ENCODE results near the gene ATF7IP.
A peak's percentile ranks its signal among the peaks of the same experiment; 100 is the strongest.

ATF7IP gene

GRCh38 chr12:14356147-14356546 lies 9.3 kb upstream of the ATF7IP start:
- peaks cover 62% of the 10 kb centered on the region for H3K9me3 Mint-ChIP-seq
- DNase-seq: no peak
- H3K27me3 Mint-ChIP-seq (ENCODE audit: low read depth, poor library complexity): peaks cover 4% of the 10 kb centered on the region
- H3K27ac Mint-ChIP-seq: no peak overlapping the region
- H3K4me3 Mint-ChIP-seq: no peak overlapping the region
- H3K36me3 Mint-ChIP-seq (ENCODE audit: low read depth): peaks cover 23% of the 10 kb centered on the region
- no peaks in the 10 kb centered on the region for H3K4me1 Mint-ChIP-seq
- TF ChIP-seq, protein P1, sequence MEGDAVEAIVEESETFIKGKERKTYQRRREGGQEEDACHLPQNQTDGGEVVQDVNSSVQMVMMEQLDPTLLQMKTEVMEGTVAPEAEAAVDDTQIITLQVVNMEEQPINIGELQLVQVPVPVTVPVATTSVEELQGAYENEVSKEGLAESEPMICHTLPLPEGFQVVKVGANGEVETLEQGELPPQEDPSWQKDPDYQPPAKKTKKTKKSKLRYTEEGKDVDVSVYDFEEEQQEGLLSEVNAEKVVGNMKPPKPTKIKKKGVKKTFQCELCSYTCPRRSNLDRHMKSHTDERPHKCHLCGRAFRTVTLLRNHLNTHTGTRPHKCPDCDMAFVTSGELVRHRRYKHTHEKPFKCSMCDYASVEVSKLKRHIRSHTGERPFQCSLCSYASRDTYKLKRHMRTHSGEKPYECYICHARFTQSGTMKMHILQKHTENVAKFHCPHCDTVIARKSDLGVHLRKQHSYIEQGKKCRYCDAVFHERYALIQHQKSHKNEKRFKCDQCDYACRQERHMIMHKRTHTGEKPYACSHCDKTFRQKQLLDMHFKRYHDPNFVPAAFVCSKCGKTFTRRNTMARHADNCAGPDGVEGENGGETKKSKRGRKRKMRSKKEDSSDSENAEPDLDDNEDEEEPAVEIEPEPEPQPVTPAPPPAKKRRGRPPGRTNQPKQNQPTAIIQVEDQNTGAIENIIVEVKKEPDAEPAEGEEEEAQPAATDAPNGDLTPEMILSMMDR (IDR thresholded peaks at IDR 0.05): no peak

DNA sequence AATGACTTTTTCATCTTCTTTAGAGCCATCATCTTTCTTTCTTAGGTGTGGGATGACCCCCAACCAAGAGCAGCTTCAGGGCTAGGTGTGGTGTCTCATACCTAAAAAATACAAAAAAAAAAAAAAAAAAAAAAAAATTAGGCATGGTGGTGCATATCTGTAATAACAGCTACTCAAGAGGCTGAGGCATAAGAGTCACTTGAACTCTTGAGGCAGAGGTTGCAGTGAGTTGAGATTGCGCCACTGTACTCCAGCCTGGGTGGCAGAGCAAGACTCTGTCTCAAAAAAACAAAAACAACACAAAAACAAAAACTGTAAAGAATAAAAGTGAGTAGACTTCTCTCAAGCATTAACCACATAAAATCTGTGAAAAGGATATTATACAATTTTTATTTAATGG lies 8.0 kb upstream of the ATF7IP start:
- Mint-ChIP-seq H3K4me3 (no peak overlapping the region), H3K36me3 (ENCODE audit: low read depth) (peaks cover 21% of the 10 kb centered on the region), H3K27ac (no peak overlapping the region), H3K9me3 (peaks cover 52% of the 10 kb centered on the region), H3K27me3 (ENCODE audit: low read depth, poor library complexity) (peaks cover 4% of the 10 kb centered on the region), H3K4me1 (no peaks in the 10 kb centered on the region)
- DNase-seq: no peak
- TF ChIP-seq, protein P1 (IDR thresholded peaks at IDR 0.05): no peak

DNA sequence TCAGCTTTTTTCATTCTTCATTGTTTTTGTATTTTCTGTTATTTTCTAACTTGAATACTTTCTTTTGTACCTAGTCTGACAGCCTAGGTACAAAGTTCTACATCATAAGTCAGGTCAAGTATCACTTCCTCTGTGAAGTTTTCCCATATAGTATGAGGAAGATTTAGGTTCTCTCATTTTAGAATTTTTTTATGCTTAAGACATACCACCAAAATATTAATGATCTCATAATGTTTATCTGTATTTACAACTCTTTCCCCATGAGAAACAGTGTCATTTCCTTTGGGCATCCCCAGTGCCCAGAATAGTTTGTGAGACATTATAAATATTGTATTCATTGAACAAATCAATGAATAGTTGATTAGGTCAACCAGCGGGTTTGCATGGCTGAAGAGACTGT lies 3.1 kb upstream of the ATF7IP start:
- H3K27me3 Mint-ChIP-seq (ENCODE audit: low read depth, poor library complexity): peaks cover 4% of the 10 kb centered on the region
- H3K4me3 Mint-ChIP-seq: no peak overlapping the region
- DNase-seq: no peak
- no peak overlapping the region for H3K27ac Mint-ChIP-seq
- TF ChIP-seq, protein P1 (IDR thresholded peaks at IDR 0.05): no peak
- H3K36me3 Mint-ChIP-seq (ENCODE audit: low read depth): peaks cover 9% of the 10 kb centered on the region
- peaks cover 14% of the 10 kb centered on the region for H3K4me1 Mint-ChIP-seq
- peaks cover 33% of the 10 kb centered on the region for H3K9me3 Mint-ChIP-seq

DNA sequence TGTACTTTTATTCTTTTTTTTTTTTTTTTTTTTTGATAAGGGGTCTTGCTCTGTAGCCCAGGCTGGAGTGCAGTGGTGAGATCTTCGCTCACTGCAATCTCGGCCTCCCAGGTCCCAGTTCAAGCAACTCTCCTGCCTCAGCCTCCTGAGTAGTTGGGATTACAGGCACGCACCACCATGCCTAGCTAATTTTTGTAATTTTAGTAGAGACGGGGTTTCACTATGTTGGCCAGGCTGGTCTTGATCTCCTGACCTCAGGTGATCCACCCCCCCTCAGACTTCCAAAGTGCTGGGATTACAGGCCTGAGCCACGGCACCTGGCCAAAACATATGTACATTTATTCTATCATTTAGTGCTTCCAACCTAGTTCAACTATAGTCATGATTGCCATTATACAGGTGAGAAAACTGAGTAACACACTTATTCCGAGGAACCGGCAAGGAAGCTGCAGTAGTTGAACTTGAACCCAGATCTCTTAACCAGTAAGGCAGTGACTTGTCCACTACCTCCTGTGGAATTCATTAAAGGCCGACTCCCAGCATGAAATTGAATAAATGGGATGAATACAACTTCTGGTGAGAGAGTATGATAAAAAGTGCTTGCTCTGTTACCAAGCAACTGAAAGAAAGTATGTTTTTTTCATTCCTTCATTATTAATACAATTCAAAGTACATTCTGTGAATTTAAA lies 755 bp upstream of the ATF7IP start:
- H3K27ac Mint-ChIP-seq: no peak overlapping the region
- DNase-seq: no peak

DNA sequence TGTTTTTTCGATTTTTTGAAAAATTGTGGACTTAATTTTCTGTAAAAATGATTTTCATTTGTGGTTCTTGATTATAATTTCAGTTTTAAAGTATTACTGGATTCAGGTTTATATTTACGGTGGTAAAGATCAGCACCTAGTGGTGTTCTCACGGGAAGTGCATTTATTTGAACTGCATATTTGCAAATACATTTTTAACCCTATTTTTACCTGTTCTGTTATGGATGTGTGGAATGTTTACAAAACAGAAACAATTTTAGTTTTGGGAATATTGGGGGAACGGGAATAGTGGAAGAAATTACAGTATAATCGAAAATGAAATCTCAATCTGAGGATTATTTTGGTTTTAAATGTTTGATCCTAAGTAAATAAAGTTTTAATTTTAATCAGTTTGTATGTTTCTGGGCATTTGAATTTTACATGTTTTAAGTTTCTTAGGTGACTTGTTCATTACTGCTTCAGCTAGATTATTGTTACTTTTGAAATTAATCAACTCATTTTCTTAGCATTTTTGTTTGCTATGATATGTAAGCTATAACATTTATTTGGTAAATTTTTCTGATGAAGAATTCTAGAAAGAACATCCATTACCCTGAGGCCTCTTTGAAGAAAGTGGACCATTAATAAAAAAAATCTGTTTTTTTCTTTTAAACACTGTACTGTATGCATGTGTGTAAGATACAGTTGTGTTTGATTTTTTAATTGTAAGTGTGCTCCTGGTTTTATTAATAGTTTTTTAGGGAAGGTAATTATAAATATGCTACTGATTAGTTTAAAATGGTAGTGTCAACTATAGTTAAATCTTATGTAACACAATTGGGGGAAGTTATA lies 942 bp downstream of the ATF7IP start:
- Mint-ChIP-seq H3K9me3 (peaks cover 49% of the 10 kb centered on the region), H3K27me3 (ENCODE audit: low read depth, poor library complexity) (no peaks in the 10 kb centered on the region), H3K4me3 (peak overlapping the region; percentile 96), H3K27ac (peak overlapping the region; percentile 98), H3K36me3 (ENCODE audit: low read depth) (peaks cover 38% of the 10 kb centered on the region), H3K4me1 (peaks cover 25% of the 10 kb centered on the region)
- no peak for DNase-seq
- TF ChIP-seq, protein P1 (IDR thresholded peaks at IDR 0.05): no peak

More for the DNA sequence above, 755 bp upstream of the ATF7IP start:
- H3K27me3 Mint-ChIP-seq (ENCODE audit: low read depth, poor library complexity): no peaks in the 10 kb centered on the region
- H3K36me3 Mint-ChIP-seq (ENCODE audit: low read depth): peaks cover 24% of the 10 kb centered on the region
- peaks cover 17% of the 10 kb centered on the region for H3K4me1 Mint-ChIP-seq
- H3K4me3 Mint-ChIP-seq: peak overlapping the region; percentile 96
- H3K9me3 Mint-ChIP-seq: peaks cover 38% of the 10 kb centered on the region
- TF ChIP-seq, protein P1 (IDR thresholded peaks at IDR 0.05): no peak
